Breast epithelium (tissue), 3 donors: ENCODE results near the gene LBX1.

Experiments
- POLR2A ChIP-seq: fragments of 450-650 bp; IDR thresholded peaks from one replicate; pipeline ENCODE4 v1.6.1; 2016; ENCODE audit warnings: antibody characterized with exemption, mild to moderate bottlenecking, moderate library complexity
- TF ChIP-seq, protein P1 (sequence below), 3 donors: fragments of 450-650 bp; IDR thresholded peaks; one replicate each; pipeline ENCODE4 v1.5.1; 2016 to 2017; ENCODE audit warnings: antibody characterized with exemption in 3 of 3, mild to moderate bottlenecking in 3 of 3, moderate library complexity in 3 of 3

GRCh38 chr10:101221963-101222531 is 7.2 kb downstream of the LBX1 start:
- TF ChIP-seq, protein P1, sequence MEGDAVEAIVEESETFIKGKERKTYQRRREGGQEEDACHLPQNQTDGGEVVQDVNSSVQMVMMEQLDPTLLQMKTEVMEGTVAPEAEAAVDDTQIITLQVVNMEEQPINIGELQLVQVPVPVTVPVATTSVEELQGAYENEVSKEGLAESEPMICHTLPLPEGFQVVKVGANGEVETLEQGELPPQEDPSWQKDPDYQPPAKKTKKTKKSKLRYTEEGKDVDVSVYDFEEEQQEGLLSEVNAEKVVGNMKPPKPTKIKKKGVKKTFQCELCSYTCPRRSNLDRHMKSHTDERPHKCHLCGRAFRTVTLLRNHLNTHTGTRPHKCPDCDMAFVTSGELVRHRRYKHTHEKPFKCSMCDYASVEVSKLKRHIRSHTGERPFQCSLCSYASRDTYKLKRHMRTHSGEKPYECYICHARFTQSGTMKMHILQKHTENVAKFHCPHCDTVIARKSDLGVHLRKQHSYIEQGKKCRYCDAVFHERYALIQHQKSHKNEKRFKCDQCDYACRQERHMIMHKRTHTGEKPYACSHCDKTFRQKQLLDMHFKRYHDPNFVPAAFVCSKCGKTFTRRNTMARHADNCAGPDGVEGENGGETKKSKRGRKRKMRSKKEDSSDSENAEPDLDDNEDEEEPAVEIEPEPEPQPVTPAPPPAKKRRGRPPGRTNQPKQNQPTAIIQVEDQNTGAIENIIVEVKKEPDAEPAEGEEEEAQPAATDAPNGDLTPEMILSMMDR (IDR thresholded peaks at IDR 0.05) = no peak
- no peak for TF ChIP-seq POLR2A
